Heart left ventricle (tissue), 13 donors: ENCODE data around the gene FBXL14.

Experiments
- POLR2A ChIP-seq, 2 donors: fragments of 450-650 bp; IDR thresholded peaks; one replicate each; pipeline ENCODE4 v1.6.1; 2017; ENCODE audit warnings: antibody characterized with exemption in 2 of 2, mild to moderate bottlenecking in 2 of 2, moderate library complexity in 2 of 2
- TF ChIP-seq, protein P1 (sequence below), 12 donors: fragments of 200-600 bp; sonication (generic) in 4 of 12; IDR thresholded peaks; one replicate each; pipeline versions ENCODE4 v1.5.0 to v1.8.0; 2018 to 2022; ENCODE audit warnings: antibody characterized with exemption in 12 of 12, mild to moderate bottlenecking in 5 of 12
- donor health status: ischemic (EF 13 %, LVEDD 7.1; RV severe dilation, severe dysfunction).
- donor health status: DM: no; HTN: yes; CAD: no.
- donor health status: DM: no; HTN: no; CAD: no.
- donor health status: ischemic (EF 25% LVEDD 6.9; RV normal size, moderate dysfunction).
- donor health status: ischemic (EF 25% LVEDD 5.7; RV mildly dilated, moderate dysfunction).
- donor health status: ischemic (EF 35%, LVEDD 5.7; RV mildly dilated, moderate dysfunction).
- donor health status: nonischemic (EF 11% LVEDD 7.7; RV severe dilation, severe dysfunction).
- donor health status: DM: yes; HTN: yes; CAD: no.
- donor health status: PGD.
- donor health status: ischemic (EF 29% LVEDD 5.4; RV normal size, mild dysfunction).
- donor health status: nonischemic (EF 23%, LVEDD 6.1; RV moderate dilation, normal function).

DNA sequence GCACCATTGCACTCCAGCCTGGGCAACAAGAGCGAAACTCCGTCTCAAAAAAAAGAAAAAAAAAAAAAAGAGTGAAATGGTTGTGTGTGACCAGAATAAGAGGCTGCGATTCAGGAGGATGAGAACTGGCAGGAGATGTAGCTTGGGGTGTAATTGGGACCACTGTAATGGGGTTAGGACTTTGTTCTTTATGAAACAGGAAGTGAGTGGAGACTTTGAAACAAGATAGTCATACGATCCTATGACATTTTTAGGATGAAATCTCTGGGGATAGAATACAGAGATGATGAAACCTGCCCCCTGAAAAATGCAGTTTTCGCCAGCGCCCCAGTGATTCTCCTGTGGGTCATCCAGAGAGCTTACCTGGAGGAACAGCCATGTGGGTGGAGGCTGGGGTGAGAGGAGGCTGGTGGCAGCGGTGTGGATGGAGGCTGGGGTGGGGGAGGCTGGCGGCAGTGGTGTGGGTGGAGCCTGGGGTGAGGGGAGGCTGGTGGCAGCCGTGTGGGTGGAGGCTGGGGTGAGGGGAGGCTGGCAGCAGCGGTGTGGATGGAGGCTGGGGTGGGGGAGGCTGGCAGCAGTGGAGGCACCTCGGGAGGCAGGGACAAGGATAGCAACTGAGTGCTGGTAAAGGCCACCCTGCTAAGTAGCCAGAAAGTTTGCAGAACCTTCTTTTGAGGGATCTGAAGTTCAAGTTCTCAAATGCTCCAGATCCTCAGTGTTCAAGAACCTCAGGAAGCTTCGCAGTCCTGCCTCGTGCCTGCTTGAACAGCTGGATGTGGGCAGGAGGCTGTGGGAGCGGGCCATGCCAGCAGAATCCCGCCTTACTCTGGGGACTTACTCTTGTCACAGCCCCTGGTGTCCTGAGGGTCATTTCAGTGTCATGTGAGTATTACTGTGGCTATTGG is 20.2 kb downstream of the FBXL14 start:
- TF ChIP-seq, protein P1, sequence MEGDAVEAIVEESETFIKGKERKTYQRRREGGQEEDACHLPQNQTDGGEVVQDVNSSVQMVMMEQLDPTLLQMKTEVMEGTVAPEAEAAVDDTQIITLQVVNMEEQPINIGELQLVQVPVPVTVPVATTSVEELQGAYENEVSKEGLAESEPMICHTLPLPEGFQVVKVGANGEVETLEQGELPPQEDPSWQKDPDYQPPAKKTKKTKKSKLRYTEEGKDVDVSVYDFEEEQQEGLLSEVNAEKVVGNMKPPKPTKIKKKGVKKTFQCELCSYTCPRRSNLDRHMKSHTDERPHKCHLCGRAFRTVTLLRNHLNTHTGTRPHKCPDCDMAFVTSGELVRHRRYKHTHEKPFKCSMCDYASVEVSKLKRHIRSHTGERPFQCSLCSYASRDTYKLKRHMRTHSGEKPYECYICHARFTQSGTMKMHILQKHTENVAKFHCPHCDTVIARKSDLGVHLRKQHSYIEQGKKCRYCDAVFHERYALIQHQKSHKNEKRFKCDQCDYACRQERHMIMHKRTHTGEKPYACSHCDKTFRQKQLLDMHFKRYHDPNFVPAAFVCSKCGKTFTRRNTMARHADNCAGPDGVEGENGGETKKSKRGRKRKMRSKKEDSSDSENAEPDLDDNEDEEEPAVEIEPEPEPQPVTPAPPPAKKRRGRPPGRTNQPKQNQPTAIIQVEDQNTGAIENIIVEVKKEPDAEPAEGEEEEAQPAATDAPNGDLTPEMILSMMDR (IDR thresholded peaks at IDR 0.05): no peak
- TF ChIP-seq POLR2A (IDR thresholded peaks at IDR 0.05): no peak
